Erythroblast (primary cell): Measurements from ENCODE around the gene KIF14.

Experiments
- GATA1 ChIP-seq: IDR thresholded peaks from 2 replicates; pipeline ENCODE4 v1.6.1; 2011; ENCODE audit warnings: low read depth, mild to moderate bottlenecking, control low read depth, low read length, moderate library complexity
- POLR2A ChIP-seq: IDR thresholded peaks from 2 replicates; pipeline ENCODE4 v1.6.1; 2011; ENCODE audit warnings: mild to moderate bottlenecking, low read length

- no peak for TF ChIP-seq POLR2A
- no peak for TF ChIP-seq GATA1
These were observed 40.2 kb upstream of the KIF14 start for GRCh38 chr1:200660719-200661118.
